ENCODE measurements around the gene IGSF6. TPM values are rescaled to one million over a fixed set of nuclear protein-coding genes. Genes with fewer than 3 reads are reported as not detected.

The IGSF6 gene
- polyA plus RNA-seq, 1 donor from 2014 or later = not detected

- no peaks in the 10 kb centered on the region for H4K20me1 ChIP-seq (ENCODE audit: insufficient read depth)
- no peak overlapping the region for H2AFZ ChIP-seq (ENCODE audit: low read depth, low read length)
- H3K9me2 ChIP-seq (ENCODE audit: insufficient read depth, low read length) = no peaks in the 10 kb centered on the region
- H3K9me3 ChIP-seq (ENCODE audit: low read length) = no peaks in the 10 kb centered on the region
- no peaks in the 10 kb centered on the region for H3K27me3 ChIP-seq (ENCODE audit: insufficient read depth, low read depth, low read length)
- no peak overlapping the region for H3K4me2 ChIP-seq (ENCODE audit: low read length)
- H3K36me3 ChIP-seq (ENCODE audit: insufficient read depth, low read length) = no peaks in the 10 kb centered on the region
- H3K27ac ChIP-seq (ENCODE audit: low read length) = no peak overlapping the region
- no peak overlapping the region for H3K9ac ChIP-seq (ENCODE audit: low read length)
- H3K79me2 ChIP-seq (replicated peaks; ENCODE audit: insufficient read depth, low read length) = no peaks in the 10 kb centered on the region
- TF ChIP-seq RAD21 (conservative IDR thresholded peaks at IDR 0.05) = no peak
- TF ChIP-seq, protein P1, sequence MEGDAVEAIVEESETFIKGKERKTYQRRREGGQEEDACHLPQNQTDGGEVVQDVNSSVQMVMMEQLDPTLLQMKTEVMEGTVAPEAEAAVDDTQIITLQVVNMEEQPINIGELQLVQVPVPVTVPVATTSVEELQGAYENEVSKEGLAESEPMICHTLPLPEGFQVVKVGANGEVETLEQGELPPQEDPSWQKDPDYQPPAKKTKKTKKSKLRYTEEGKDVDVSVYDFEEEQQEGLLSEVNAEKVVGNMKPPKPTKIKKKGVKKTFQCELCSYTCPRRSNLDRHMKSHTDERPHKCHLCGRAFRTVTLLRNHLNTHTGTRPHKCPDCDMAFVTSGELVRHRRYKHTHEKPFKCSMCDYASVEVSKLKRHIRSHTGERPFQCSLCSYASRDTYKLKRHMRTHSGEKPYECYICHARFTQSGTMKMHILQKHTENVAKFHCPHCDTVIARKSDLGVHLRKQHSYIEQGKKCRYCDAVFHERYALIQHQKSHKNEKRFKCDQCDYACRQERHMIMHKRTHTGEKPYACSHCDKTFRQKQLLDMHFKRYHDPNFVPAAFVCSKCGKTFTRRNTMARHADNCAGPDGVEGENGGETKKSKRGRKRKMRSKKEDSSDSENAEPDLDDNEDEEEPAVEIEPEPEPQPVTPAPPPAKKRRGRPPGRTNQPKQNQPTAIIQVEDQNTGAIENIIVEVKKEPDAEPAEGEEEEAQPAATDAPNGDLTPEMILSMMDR (IDR thresholded peaks at IDR 0.05; ENCODE audit: poor library complexity, severe bottlenecking) = no peak
- TF ChIP-seq EP300 (conservative IDR thresholded peaks at IDR 0.05; ENCODE audit: poor library complexity, severe bottlenecking) = no peak
- no peak for TF ChIP-seq SMC3 (conservative IDR thresholded peaks at IDR 0.05; ENCODE audit: poor library complexity)
- TF ChIP-seq TAF1 (IDR thresholded peaks at IDR 0.05; ENCODE audit: low read depth) = no peak
- TF ChIP-seq EZH2 (IDR thresholded peaks at IDR 0.05; ENCODE audit: borderline replicate concordance, insufficient read depth, low read length, poor library complexity, severe bottlenecking) = no peak
- no peak for TF ChIP-seq MXI1 (conservative IDR thresholded peaks at IDR 0.05; ENCODE audit: poor library complexity, severe bottlenecking)
- TF ChIP-seq REST (IDR thresholded peaks at IDR 0.05; ENCODE audit: borderline replicate concordance) = no peak
- no peak for TF ChIP-seq POLR2AphosphoS5 (IDR thresholded peaks at IDR 0.05)
- no peaks in the 10 kb centered on the region for H3F3A ChIP-seq (ENCODE audit: insufficient read depth, low read length, poor library complexity, severe bottlenecking)
- no peak overlapping the region for H3K4me3 ChIP-seq (ENCODE audit: low read length)
These were observed 5.5 kb downstream of the IGSF6 start for GRCh38 chr16:21646721-21647561.

DNA sequence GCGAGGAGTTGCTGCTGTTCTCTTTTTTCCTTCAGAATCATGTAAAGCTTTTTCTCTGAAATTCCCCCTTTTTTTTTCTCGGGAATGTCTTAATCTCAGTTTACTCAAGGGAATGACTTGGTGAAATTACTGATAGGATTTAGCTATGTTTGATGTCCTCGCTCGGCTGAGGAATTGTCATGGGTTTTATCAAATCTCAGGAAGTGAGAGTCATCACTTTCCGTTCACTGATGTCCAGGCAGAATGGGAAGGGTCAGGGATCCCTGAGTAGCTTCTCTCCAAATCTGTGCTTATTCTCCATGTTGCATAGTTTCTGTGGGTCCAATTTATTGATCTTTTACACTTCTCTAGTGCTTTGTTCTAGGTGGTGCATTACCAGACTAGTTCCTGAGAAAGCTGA is 6.3 kb downstream of the IGSF6 start:
- no peaks in the 10 kb centered on the region for H3K27me3 ChIP-seq (ENCODE audit: insufficient read depth, low read depth, low read length)
- H3K9ac ChIP-seq (ENCODE audit: low read length) = no peak overlapping the region
- H4K20me1 ChIP-seq (ENCODE audit: insufficient read depth) = no peaks in the 10 kb centered on the region
- no peak overlapping the region for H3K27ac ChIP-seq (ENCODE audit: low read length)
- no peaks in the 10 kb centered on the region for H3F3A ChIP-seq (ENCODE audit: insufficient read depth, low read length, poor library complexity, severe bottlenecking)
- H3K4me3 ChIP-seq (ENCODE audit: low read length) = no peak overlapping the region
- no peaks in the 10 kb centered on the region for H3K9me2 ChIP-seq (ENCODE audit: insufficient read depth, low read length)
- TF ChIP-seq EP300 (conservative IDR thresholded peaks at IDR 0.05; ENCODE audit: poor library complexity, severe bottlenecking) = no peak
- no peak for TF ChIP-seq SMC3 (conservative IDR thresholded peaks at IDR 0.05; ENCODE audit: poor library complexity)
- no peak for TF ChIP-seq TAF1 (IDR thresholded peaks at IDR 0.05; ENCODE audit: low read depth)
- TF ChIP-seq MXI1 (conservative IDR thresholded peaks at IDR 0.05; ENCODE audit: poor library complexity, severe bottlenecking) = no peak
- TF ChIP-seq, protein P1 (IDR thresholded peaks at IDR 0.05; ENCODE audit: poor library complexity, severe bottlenecking) = no peak
- no peak for TF ChIP-seq EZH2 (IDR thresholded peaks at IDR 0.05; ENCODE audit: borderline replicate concordance, insufficient read depth, low read length, poor library complexity, severe bottlenecking)
- no peak for TF ChIP-seq POLR2AphosphoS5 (IDR thresholded peaks at IDR 0.05)
- no peak for TF ChIP-seq RAD21 (conservative IDR thresholded peaks at IDR 0.05)
- no peak for TF ChIP-seq REST (IDR thresholded peaks at IDR 0.05; ENCODE audit: borderline replicate concordance)
- H3K36me3 ChIP-seq (ENCODE audit: insufficient read depth, low read length) = no peaks in the 10 kb centered on the region
- no peak overlapping the region for H3K4me2 ChIP-seq (ENCODE audit: low read length)
- no peaks in the 10 kb centered on the region for H3K9me3 ChIP-seq (ENCODE audit: low read length)
- no peak overlapping the region for H2AFZ ChIP-seq (ENCODE audit: low read depth, low read length)
- H3K79me2 ChIP-seq (replicated peaks; ENCODE audit: insufficient read depth, low read length) = no peaks in the 10 kb centered on the region

All from neural cell (in vitro differentiated cells).